Epithelial cell of proximal tubule (primary cell): Measurements from ENCODE around the gene UPK1B. TPM values are rescaled to one million over a fixed set of nuclear protein-coding genes. Genes with fewer than 3 reads are reported as not detected.

Experiments
- DNase-seq: peaks from one replicate; pipeline ENCODE4 v3.0.0-alpha.2; 2011; ENCODE audit warnings: low read depth
- H3K4me3 ChIP-seq: 2 replicates; pipeline ENCODE4 v1.5.1; 2011; ENCODE audit warnings: low read depth, mild to moderate bottlenecking, low read length
- total RNA-seq: library from RNA; depleted of rRNA; stranded (reverse); fragments of >200 nt; gene quantifications from 2 replicates; pipeline ENCODE4 v1.2.3, GENCODE V29; 2015
- TF ChIP-seq, protein P1 (sequence below): conservative IDR thresholded peaks from 2 replicates; pipeline ENCODE4 v1.5.1; 2012; ENCODE audit warnings: low read depth, mild to moderate bottlenecking, low read length

Gene UPK1B
- total RNA-seq, 1 donor from 2014 or later: 56.4 TPM

DNA sequence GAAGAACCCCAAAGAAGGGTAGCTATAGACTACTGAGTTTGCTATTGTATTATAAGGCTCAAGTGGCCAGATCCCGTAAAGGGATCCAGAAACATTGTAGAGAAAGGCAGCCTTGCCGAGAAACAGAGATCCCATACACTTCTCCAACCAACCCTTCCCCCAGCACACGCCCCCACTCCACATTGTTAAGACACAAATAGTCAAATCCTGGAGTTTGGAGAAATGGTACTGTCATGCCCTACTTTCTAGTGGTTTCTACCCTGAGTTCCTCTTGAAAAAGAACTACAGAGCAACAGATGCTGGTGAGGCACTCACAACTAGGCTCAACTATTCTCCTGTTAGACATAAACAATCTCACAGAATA lies 34.1 kb downstream of the UPK1B start:
- H3K4me3 ChIP-seq: no peak overlapping the region
- no peak for DNase-seq
- TF ChIP-seq, protein P1, sequence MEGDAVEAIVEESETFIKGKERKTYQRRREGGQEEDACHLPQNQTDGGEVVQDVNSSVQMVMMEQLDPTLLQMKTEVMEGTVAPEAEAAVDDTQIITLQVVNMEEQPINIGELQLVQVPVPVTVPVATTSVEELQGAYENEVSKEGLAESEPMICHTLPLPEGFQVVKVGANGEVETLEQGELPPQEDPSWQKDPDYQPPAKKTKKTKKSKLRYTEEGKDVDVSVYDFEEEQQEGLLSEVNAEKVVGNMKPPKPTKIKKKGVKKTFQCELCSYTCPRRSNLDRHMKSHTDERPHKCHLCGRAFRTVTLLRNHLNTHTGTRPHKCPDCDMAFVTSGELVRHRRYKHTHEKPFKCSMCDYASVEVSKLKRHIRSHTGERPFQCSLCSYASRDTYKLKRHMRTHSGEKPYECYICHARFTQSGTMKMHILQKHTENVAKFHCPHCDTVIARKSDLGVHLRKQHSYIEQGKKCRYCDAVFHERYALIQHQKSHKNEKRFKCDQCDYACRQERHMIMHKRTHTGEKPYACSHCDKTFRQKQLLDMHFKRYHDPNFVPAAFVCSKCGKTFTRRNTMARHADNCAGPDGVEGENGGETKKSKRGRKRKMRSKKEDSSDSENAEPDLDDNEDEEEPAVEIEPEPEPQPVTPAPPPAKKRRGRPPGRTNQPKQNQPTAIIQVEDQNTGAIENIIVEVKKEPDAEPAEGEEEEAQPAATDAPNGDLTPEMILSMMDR: no peak

DNA sequence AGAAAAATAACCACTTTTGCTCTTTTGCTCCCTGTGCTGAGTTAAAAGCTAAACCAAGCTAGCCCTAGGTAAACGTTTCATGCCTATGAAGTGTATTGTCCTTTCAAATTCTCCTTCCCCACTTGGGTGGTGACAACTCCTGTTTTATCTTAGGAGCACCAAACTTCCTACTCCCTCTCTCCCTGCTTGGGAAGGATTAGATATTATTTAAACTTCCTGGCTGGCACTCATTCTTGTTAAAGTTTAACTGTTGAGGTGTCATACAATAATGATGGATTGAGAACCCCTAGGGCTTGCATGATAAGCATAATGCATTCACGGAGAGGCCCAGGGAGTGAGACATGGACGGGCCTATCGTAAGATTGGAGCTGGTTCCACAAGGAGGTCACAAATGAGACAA lies 37.8 kb downstream of the UPK1B start:
- no peak for DNase-seq
- TF ChIP-seq, protein P1: no peak
- no peak overlapping the region for H3K4me3 ChIP-seq

DNA sequence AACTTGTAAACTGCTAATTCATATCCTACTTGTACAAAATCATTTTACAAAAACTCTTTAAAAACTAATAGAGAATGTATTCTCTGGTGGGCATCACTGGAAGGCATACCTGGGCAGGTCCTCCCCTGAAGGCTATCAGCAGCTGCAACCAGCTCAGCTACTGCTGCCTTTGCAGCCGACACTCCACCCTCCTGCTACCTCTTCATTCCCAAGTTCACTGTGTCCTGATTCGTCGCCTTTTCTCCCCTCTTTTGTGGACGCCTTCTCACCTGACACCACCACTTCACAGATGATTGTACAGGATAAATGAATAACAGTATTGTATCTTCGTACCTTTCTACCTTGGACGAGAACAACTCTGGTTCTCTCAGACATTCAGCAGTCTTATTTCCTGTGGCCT lies 38.4 kb downstream of the UPK1B start:
- DNase-seq: no peak
- H3K4me3 ChIP-seq: no peak overlapping the region
- TF ChIP-seq, protein P1: no peak

DNA sequence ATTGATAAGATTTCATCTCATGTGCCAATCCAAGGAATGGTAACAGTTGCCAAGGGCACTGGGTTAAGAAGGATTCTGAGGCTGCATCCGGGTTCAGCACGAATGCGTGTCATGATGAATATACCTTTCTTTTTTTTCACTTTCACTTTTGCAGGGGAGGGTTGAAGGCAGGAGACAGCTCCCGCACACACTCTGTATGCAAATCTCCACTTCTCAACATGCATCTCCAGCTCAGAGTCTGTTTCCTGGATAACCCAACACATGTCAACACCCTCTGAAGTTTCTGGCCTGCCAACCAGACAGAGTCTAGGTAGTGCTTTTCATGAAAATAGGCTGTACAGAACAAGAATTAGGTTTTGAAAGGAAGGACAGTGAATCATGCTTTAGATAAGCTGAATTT lies 45.7 kb downstream of the UPK1B start:
- no peak overlapping the region for H3K4me3 ChIP-seq
- DNase-seq: no peak
- TF ChIP-seq, protein P1: no peak

DNA sequence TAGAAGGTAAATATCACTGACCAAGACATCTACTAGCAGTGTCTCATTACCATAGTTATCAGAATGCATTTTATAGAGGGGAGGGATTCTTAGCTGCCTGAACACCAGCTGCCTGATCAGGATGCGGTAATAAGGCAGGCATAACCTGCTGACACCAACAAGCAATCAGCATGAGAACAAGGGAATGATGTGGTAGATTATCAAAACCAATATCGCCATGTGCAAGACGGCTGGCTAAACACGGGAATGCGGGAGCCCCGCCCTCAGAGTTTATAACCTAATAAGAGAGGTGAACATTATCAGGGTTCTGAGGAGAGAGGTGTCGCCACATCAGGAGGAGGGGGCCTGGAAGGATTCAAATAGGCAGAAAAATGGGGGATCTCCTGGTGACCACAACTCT lies 46.8 kb downstream of the UPK1B start:
- TF ChIP-seq, protein P1: no peak
- H3K4me3 ChIP-seq: no peak overlapping the region
- DNase-seq: no peak

DNA sequence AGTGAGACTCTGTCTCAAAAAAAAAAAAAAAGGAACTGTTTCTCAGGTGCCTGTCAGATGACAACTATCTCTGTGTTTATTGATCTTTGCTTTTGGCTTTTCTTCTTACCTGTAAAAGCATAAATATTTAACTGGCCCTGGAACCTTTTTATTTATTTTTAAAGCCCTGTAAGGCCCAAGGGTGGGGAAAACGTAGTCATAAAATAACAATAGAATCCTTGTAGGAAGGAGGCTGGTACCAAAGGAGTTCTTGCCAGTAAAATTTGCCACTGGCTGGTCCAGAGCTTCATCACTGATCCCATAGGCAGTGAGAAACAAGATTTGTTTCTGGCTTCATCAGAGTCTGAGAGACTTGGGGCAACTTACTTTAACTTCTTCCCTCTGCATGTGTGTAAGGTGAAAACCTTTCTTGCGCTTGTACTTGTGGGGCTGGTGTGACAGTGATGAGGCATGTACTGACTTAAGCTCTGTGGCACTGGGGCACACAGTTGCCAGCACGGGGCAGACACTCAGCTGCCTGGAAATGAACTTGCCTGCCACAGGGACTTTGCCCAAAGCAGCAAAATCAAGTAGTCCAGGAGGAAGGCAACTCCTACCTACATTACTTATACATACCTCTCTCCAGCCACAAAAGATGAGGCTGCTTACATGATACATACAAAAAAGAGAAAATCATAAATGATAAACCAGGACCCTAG lies 47.7 kb downstream of the UPK1B start:
- no peak for DNase-seq
- TF ChIP-seq, protein P1: no peak

DNA sequence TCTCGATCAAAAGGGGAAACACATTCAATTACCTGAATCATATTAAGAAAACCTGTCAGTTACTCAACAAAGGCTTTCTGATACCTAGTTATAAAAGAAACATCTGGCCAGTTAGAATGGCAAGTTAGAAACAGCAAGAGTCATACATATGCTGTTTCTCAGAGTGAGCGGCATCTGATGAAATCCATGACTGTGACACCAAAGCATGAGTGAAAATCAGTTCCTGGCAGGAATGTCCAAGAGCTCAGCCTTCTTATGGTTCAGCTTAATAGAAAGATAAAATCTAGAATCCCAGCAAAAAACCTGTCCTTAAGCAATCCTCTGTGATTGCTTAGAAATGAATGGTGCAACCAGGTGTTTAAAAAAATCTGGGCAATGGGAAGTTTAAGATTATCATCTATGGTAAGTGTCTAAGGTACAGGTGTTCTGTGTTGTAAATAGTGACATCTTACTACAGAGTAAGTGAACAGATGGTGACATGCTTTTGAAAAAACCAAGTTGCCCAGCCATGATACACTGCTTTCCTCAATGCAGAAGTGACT lies 48.5 kb downstream of the UPK1B start:
- TF ChIP-seq, protein P1: no peak
- H3K4me3 ChIP-seq: no peak overlapping the region
- DNase-seq: no peak

More for the DNA sequence above, 47.7 kb downstream of the UPK1B start:
- no peak overlapping the region for H3K4me3 ChIP-seq
